SK-N-SH (cell line): ENCODE measurements around the gene AKR1D1. TPM values are rescaled to one million over a fixed set of nuclear protein-coding genes. Genes with fewer than 3 reads are reported as not detected.

Experiments used
- CTCF ChIA-PET: fragments of 300-600, 350-600 bp; formaldehyde crosslinking; extraction: SDS; loops from one replicate; lab custom pipeline; 2021; lab: Yijun Ruan, JAX
- POLR2A ChIA-PET: fragments of 350-600 bp; sonication (Branson Sonifier 250); formaldehyde crosslinking; extraction: SDS; loops from one replicate; lab custom pipeline; 2020; ENCODE audit warnings: antibody characterized with exemption, inconsistent platforms; lab: Yijun Ruan, JAX
- DNase-seq: peaks from one replicate; pipeline ENCODE4 v3.0.0; 2012
- H2AFZ ChIP-seq: fragments of 200-600 bp; sonication (generic); 2 replicates; pipeline ENCODE4 v1.8.1; 2016; ENCODE audit warnings: antibody characterized with exemption, mild to moderate bottlenecking, low read depth
- H3F3A ChIP-seq: fragments of 200-600 bp; sonication (generic); replicated peaks from 2 replicates; pipeline ENCODE3; 2016; ENCODE audit warnings: antibody characterized with exemption, mild to moderate bottlenecking; ENCODE audit not compliant: insufficient read depth
- H3K27ac ChIP-seq, 2 experiments: fragments of 200-500 bp in 1 of 2; fragments of 200-600 bp in 1 of 2; sonication (Bioruptor generic) in 1 of 2; sonication (generic), shearing (Covaris generic) in 1 of 2; 2 replicates each; pipeline versions ENCODE4 v1.5.1 to v1.6.1; 2014 to 2016; ENCODE audit warnings: low read depth in 2 of 2, inconsistent platforms in 1 of 2, low read length in 1 of 2, mild to moderate bottlenecking in 1 of 2, mixed read lengths in 1 of 2
- H3K27me3 ChIP-seq: fragments of 200-600 bp; sonication (generic), shearing (Covaris generic); 2 replicates; pipeline ENCODE4 v1.6.1; 2016; ENCODE audit warnings: mixed run types; ENCODE audit not compliant: insufficient read depth
- H3K36me3 ChIP-seq, 2 experiments: fragments of 200-500 bp in 1 of 2; fragments of 200-600 bp in 1 of 2; sonication (Bioruptor generic) in 1 of 2; sonication (generic) in 1 of 2; replicated peaks in 1 of 2; 2 replicates each; pipeline versions ENCODE3 to v1.5.1; 2014 to 2016; ENCODE audit warnings: low read length in 1 of 2, mild to moderate bottlenecking in 1 of 2; ENCODE audit not compliant: insufficient read depth in 2 of 2, control insufficient read depth in 1 of 2
- H3K4me1 ChIP-seq, 2 experiments: fragments of 200-500 bp in 1 of 2; fragments of 200-600 bp in 1 of 2; sonication (Bioruptor generic) in 1 of 2; sonication (generic), shearing (Covaris generic) in 1 of 2; 2 replicates each; pipeline versions ENCODE4 v1.5.1 to v1.6.1; 2014 to 2016; ENCODE audit warnings: low read depth in 1 of 2, low read length in 1 of 2, mixed run types in 1 of 2; ENCODE audit not compliant: insufficient read depth in 2 of 2, control insufficient read depth in 1 of 2
- H3K4me2 ChIP-seq: fragments of 200-600 bp; sonication (generic), shearing (Covaris generic); 2 replicates; pipeline ENCODE4 v1.6.1; 2017; ENCODE audit warnings: mixed run types
- H3K4me3 ChIP-seq, 2 experiments: fragments of 200-500 bp in 1 of 2; fragments of 200-600 bp in 1 of 2; sonication (Bioruptor generic) in 1 of 2; sonication (generic), shearing (Covaris generic) in 1 of 2; 2 replicates each; pipeline versions ENCODE4 v1.5.1 to v1.8.1; 2014 to 2016; ENCODE audit warnings: low read depth in 2 of 2, inconsistent platforms in 1 of 2, low read length in 1 of 2, mild to moderate bottlenecking in 1 of 2, mixed read lengths in 1 of 2, moderate library complexity in 1 of 2
- H3K79me2 ChIP-seq: fragments of 200-600 bp; sonication (generic); 2 replicates; pipeline ENCODE4 v1.8.1; 2017; ENCODE audit warnings: mild to moderate bottlenecking; ENCODE audit not compliant: insufficient read depth
- H3K9ac ChIP-seq: fragments of 200-600 bp; sonication (generic); 2 replicates; pipeline ENCODE4 v1.6.1; 2017; ENCODE audit warnings: mixed run types
- H3K9me2 ChIP-seq: fragments of 200-600 bp; sonication (generic); 2 replicates; pipeline ENCODE4 v1.6.1; 2017; ENCODE audit warnings: mixed run types
- H3K9me3 ChIP-seq: fragments of 200-600 bp; sonication (generic); 2 replicates; pipeline ENCODE4 v1.6.1; 2017; ENCODE audit warnings: mixed run types, mild to moderate bottlenecking, moderate library complexity
- H4K20me1 ChIP-seq: fragments of 200-600 bp; sonication (generic); 2 replicates; pipeline ENCODE4 v1.6.1; 2017; ENCODE audit warnings: mild to moderate bottlenecking, mixed run types; ENCODE audit not compliant: insufficient read depth
- CHD2 ChIP-seq: fragments of 150-350 bp; IDR thresholded peaks from 2 replicates; pipeline ENCODE4 v1.6.1; 2018; ENCODE audit warnings: low read length; ENCODE audit not compliant: partially characterized antibody
- CTCF ChIP-seq: fragments of 200-600 bp; sonication (generic); IDR thresholded peaks from 2 replicates; pipeline ENCODE4 v1.6.1; 2017; ENCODE audit warnings: antibody characterized with exemption, mild to moderate bottlenecking, moderate library complexity
- ELF1 ChIP-seq: IDR thresholded peaks from 2 replicates; pipeline ENCODE4 v1.4.0; 2012
- EP300 ChIP-seq, 2 experiments: IDR thresholded peaks; 2 replicates each; pipeline versions ENCODE4 v1.4.0 to v1.6.1; 2012; ENCODE audit warnings: borderline replicate concordance in 1 of 2, low read depth in 1 of 2, low read length in 1 of 2
- EZH2phosphoT487 ChIP-seq: fragments of 200-600 bp; sonication (generic); IDR thresholded peaks from 2 replicates; pipeline ENCODE4 v1.6.1; 2017; ENCODE audit warnings: low read depth, mixed run types, mild to moderate bottlenecking, antibody characterized with exemption, moderate library complexity, borderline replicate concordance
- FOXJ3 ChIP-seq: sonication (generic); formaldehyde crosslinking; IDR thresholded peaks from 2 replicates; pipeline ENCODE4 v1.5.1; 2020; ENCODE audit warnings: mild to moderate bottlenecking, missing genetic modification reagents
- IRF3 ChIP-seq: fragments of 150-350 bp; IDR thresholded peaks from 2 replicates; pipeline ENCODE4 v1.6.1; 2016; ENCODE audit warnings: mild to moderate bottlenecking, low read depth, low read length
- MAX ChIP-seq: IDR thresholded peaks from 2 replicates; pipeline ENCODE4 v1.4.0; 2012; ENCODE audit warnings: low read depth
- MEF2A ChIP-seq: IDR thresholded peaks from 2 replicates; pipeline ENCODE4 v1.4.0; 2012; ENCODE audit warnings: low read depth, borderline replicate concordance
- NFIC ChIP-seq: IDR thresholded peaks from 2 replicates; pipeline ENCODE4 v1.4.0; 2012; ENCODE audit warnings: borderline replicate concordance
- NRF1 ChIP-seq: IDR thresholded peaks from 2 replicates; pipeline ENCODE4 v1.6.1; 2012; ENCODE audit warnings: low read depth, mild to moderate bottlenecking, low read length
- RFX5 ChIP-seq: IDR thresholded peaks from 2 replicates; pipeline ENCODE4 v1.6.1; 2012; ENCODE audit warnings: mild to moderate bottlenecking, improper control_type of control experiment, low read length
- SMC3 ChIP-seq: IDR thresholded peaks from 2 replicates; pipeline ENCODE4 v1.6.1; 2012; ENCODE audit warnings: low read depth, low read length, improper control_type of control experiment
- TAF1 ChIP-seq: IDR thresholded peaks from 2 replicates; pipeline ENCODE4 v1.6.1; 2012; ENCODE audit warnings: low read depth, mild to moderate bottlenecking, low read length, moderate library complexity, borderline replicate concordance
- WGBS: methylation state at CpG from one replicate; pipeline ENCODE4 v1.1.6; 2017; ENCODE audit warnings: low lambda C conversion rate; 5-methylcytosine and 5-hydroxymethylcytosine counted together
- polyA plus RNA-seq, 3 experiments: library from polyadenylated mRNA; depleted of rRNA; stranded (reverse); fragments of >200 nt; gene quantifications; 2 replicates each; pipeline ENCODE4 v1.2.3, GENCODE V29; 2012

The AKR1D1 gene
- polyA plus RNA-seq, 1 of the 3 experiments (the other 2 are of a cell fraction), result not detected

GRCh38 chr7:138065827-138066226 is 10.4 kb upstream of the AKR1D1 start:
- H2AFZ ChIP-seq, result no peak overlapping the region
- ChIA-PET POLR2A (no interaction called here), CTCF (interaction anchor here (1.0 kb wide), 1 partner anchor 12 kb away, joined by 3 read pairs; no protein-coding TSS in a partner anchor)
- no peak overlapping the region for H3K4me3 ChIP-seq
- no peaks in the 10 kb centered on the region for H3K27me3 ChIP-seq
- 4% methylated on average over 1 of the region's 1 CpG for WGBS
- H3K9me3 ChIP-seq, result no peaks in the 10 kb centered on the region
- H3K4me2 ChIP-seq, result no peak overlapping the region
- no peaks in the 10 kb centered on the region for H3K9me2 ChIP-seq
- DNase-seq, result no peak
- H4K20me1 ChIP-seq, result no peaks in the 10 kb centered on the region
- no peaks in the 10 kb centered on the region; a peak in 1 of 4 replicates for H3K4me1 ChIP-seq
- no peak overlapping the region for H3K9ac ChIP-seq
- no peak overlapping the region for H3K27ac ChIP-seq
- TF ChIP-seq CTCF (no peak), FOXJ3 (CRISPR knock-in tag) (no peak), ELF1 (no peak), NRF1 (no peak), EZH2phosphoT487 (no peak), TAF1 (no peak), RFX5 (no peak)
- no peaks in the 10 kb centered on the region for H3F3A ChIP-seq
- H3K36me3 ChIP-seq, result no peaks in the 10 kb centered on the region
- H3K79me2 ChIP-seq, result no peaks in the 10 kb centered on the region

GRCh38 chr7:138066954-138067394 is 9.3 kb upstream of the AKR1D1 start:
- ChIA-PET POLR2A (no interaction called here), CTCF (interaction anchor here (1.3 kb wide), 1 partner anchor 10 kb away, joined by 3 read pairs; the partner anchor contains the start of gene AKR1D1)
- H2AFZ ChIP-seq, result no peak overlapping the region
- H3K79me2 ChIP-seq, result no peaks in the 10 kb centered on the region
- TF ChIP-seq NFIC, result no peak
- no peak for TF ChIP-seq CHD2
- TF ChIP-seq RFX5, result no peak
- TF ChIP-seq TAF1, result no peak
- TF ChIP-seq IRF3, result no peak
- no peak for TF ChIP-seq EP300 (IDR thresholded peaks at IDR 0.05; ENCODE audit: borderline replicate concordance in 1 of 2, low read depth in 1 of 2, low read length in 1 of 2)
- TF ChIP-seq MAX, result no peak
- no peak for TF ChIP-seq SMC3
- no peak for TF ChIP-seq EZH2phosphoT487
- no peak for TF ChIP-seq MEF2A
- WGBS, result 34% methylated on average over 1 of the region's 1 CpG
- H3K4me2 ChIP-seq, result no peak overlapping the region
- no peaks in the 10 kb centered on the region for H3K9me3 ChIP-seq
- H4K20me1 ChIP-seq, result no peaks in the 10 kb centered on the region
- no peak overlapping the region for H3K9ac ChIP-seq
- H3K9me2 ChIP-seq, result no peaks in the 10 kb centered on the region
- H3K27me3 ChIP-seq, result no peaks in the 10 kb centered on the region
- H3K27ac ChIP-seq, result no peak overlapping the region
- H3K4me3 ChIP-seq, result no peak overlapping the region
- no peaks in the 10 kb centered on the region for H3K36me3 ChIP-seq
- H3F3A ChIP-seq, result no peaks in the 10 kb centered on the region
- no peaks in the 10 kb centered on the region; a peak in 1 of 4 replicates for H3K4me1 ChIP-seq
- DNase-seq, result no peak
